SU-DHL-6 (cell line): ENCODE measurements around the gene NTMT1.

Source experiments
- H2AFZ ChIP-seq: fragments of 200-600 bp; sonication (generic); 2 replicates; pipeline ENCODE4 v1.6.1; 2014; ENCODE audit warnings: low read depth, mild to moderate bottlenecking, moderate library complexity, mixed read lengths, antibody characterized with exemption, low read length; ENCODE audit not compliant: severe bottlenecking
- H3F3A ChIP-seq: fragments of 200-600 bp; shearing (Covaris generic); 2 replicates; pipeline ENCODE4 v1.6.0; 2016; ENCODE audit warnings: antibody characterized with exemption, mild to moderate bottlenecking; ENCODE audit not compliant: insufficient read depth
- H3K27ac ChIP-seq: fragments of 200-600 bp; sonication (generic); 2 replicates; pipeline ENCODE4 v1.5.1; 2016; ENCODE audit warnings: low read depth, mild to moderate bottlenecking, low read length, moderate library complexity, mixed read lengths
- H3K27me3 ChIP-seq: fragments of 200-600 bp; sonication (generic), shearing (Covaris generic); 2 replicates; pipeline ENCODE4 v1.6.0; 2014; ENCODE audit warnings: mild to moderate bottlenecking, low read length
- H3K36me3 ChIP-seq: fragments of 200-600 bp; sonication (generic); 2 replicates; pipeline ENCODE4 v1.6.1; 2014; ENCODE audit warnings: mild to moderate bottlenecking, low read length, mixed read lengths
- H3K4me2 ChIP-seq: fragments of 300-600, 200-600 bp; shearing (Covaris generic), sonication (generic); 2 replicates; pipeline ENCODE4 v1.6.0; 2014; ENCODE audit warnings: low read length, low read depth, mild to moderate bottlenecking; ENCODE audit not compliant: poor library complexity, severe bottlenecking
- H3K4me3 ChIP-seq: fragments of 200-600 bp; sonication (generic); 2 replicates; pipeline ENCODE4 v1.5.1; 2014; ENCODE audit warnings: antibody characterized with exemption, low read length, mild to moderate bottlenecking, mixed read lengths; ENCODE audit not compliant: insufficient read depth, poor library complexity, severe bottlenecking
- H3K79me2 ChIP-seq: fragments of 200-600 bp; sonication (generic); 2 replicates; pipeline ENCODE4 v1.6.1; 2014; ENCODE audit warnings: mild to moderate bottlenecking, low read length, moderate library complexity; ENCODE audit not compliant: insufficient read depth
- H3K9ac ChIP-seq: fragments of 200-600 bp; sonication (generic); 2 replicates; pipeline ENCODE4 v1.7.0; 2014; ENCODE audit warnings: mild to moderate bottlenecking, low read length
- H3K9me2 ChIP-seq: fragments of 200-600 bp; sonication (generic); replicated peaks from 2 replicates; pipeline ENCODE4 v1.6.1; 2014; ENCODE audit warnings: low read length; ENCODE audit not compliant: insufficient read depth
- H3K9me3 ChIP-seq: fragments of 200-600 bp; sonication (generic); 2 replicates; pipeline ENCODE4 v1.6.1; 2014; ENCODE audit warnings: low read length, mixed read lengths; ENCODE audit not compliant: insufficient read depth
- H4K20me1 ChIP-seq: fragments of 200-600 bp; sonication (generic); 2 replicates; pipeline ENCODE4 v1.6.1; 2014; ENCODE audit warnings: low read depth, mild to moderate bottlenecking, antibody characterized with exemption, low read length, moderate library complexity, mixed read lengths
- CTCF ChIP-seq: fragments of 200-600 bp; sonication (generic); IDR thresholded peaks from one replicate; pipeline ENCODE4 v1.5.1; 2017; ENCODE audit warnings: antibody characterized with exemption, mild to moderate bottlenecking, low read length, moderate library complexity; ENCODE audit not compliant: insufficient read depth, poor library complexity, severe bottlenecking
- EZH2phosphoT487 ChIP-seq: fragments of 200-600 bp; sonication (generic), shearing (Covaris generic); conservative IDR thresholded peaks from 2 replicates; pipeline ENCODE4 v1.6.1; 2018; ENCODE audit warnings: mild to moderate bottlenecking, antibody characterized with exemption, low read length, moderate library complexity, mixed read lengths

Gene NTMT1

GRCh38 chr9:129672702-129673101 lies 46.7 kb downstream of the NTMT1 start:
- Histone ChIP-seq H3F3A (no peaks in the 10 kb centered on the region), H4K20me1 (no peaks in the 10 kb centered on the region), H2AFZ (no peak overlapping the region), H3K4me3 (no peak overlapping the region), H3K9ac (no peak overlapping the region), H3K9me3 (no peaks in the 10 kb centered on the region), H3K79me2 (no peaks in the 10 kb centered on the region), H3K36me3 (no peaks in the 10 kb centered on the region), H3K9me2 (no peaks in the 10 kb centered on the region), H3K27ac (no peak overlapping the region), H3K4me2 (no peak overlapping the region), H3K27me3 (no peaks in the 10 kb centered on the region)
- no peak for TF ChIP-seq EZH2phosphoT487
- no peak for TF ChIP-seq CTCF

GRCh38 chr9:129673602-129674001 lies 47.6 kb downstream of the NTMT1 start:
- no peak overlapping the region for H3K27ac ChIP-seq
- no peak overlapping the region for H3K4me3 ChIP-seq
- no peaks in the 10 kb centered on the region for H3K27me3 ChIP-seq
- no peak overlapping the region for H3K4me2 ChIP-seq
- no peak overlapping the region for H3K9ac ChIP-seq
- H3F3A ChIP-seq, result no peaks in the 10 kb centered on the region
- H3K9me2 ChIP-seq, result no peaks in the 10 kb centered on the region
- H3K9me3 ChIP-seq, result no peaks in the 10 kb centered on the region
- no peak overlapping the region for H2AFZ ChIP-seq
- TF ChIP-seq EZH2phosphoT487, result no peak
- no peak for TF ChIP-seq CTCF
- no peaks in the 10 kb centered on the region for H4K20me1 ChIP-seq
- no peaks in the 10 kb centered on the region for H3K79me2 ChIP-seq
- H3K36me3 ChIP-seq, result no peaks in the 10 kb centered on the region

- Histone ChIP-seq H3F3A (no peaks in the 10 kb centered on the region), H3K4me3 (no peak overlapping the region), H3K79me2 (no peaks in the 10 kb centered on the region), H2AFZ (no peak overlapping the region), H3K9me2 (no peaks in the 10 kb centered on the region), H3K9ac (no peak overlapping the region), H3K4me2 (no peak overlapping the region), H3K27me3 (no peaks in the 10 kb centered on the region), H3K27ac (no peak overlapping the region), H3K9me3 (no peaks in the 10 kb centered on the region), H4K20me1 (no peaks in the 10 kb centered on the region), H3K36me3 (no peaks in the 10 kb centered on the region)
- no peak for TF ChIP-seq EZH2phosphoT487
Measured at GRCh38 chr9:129674229-129674628, 48.3 kb downstream of the NTMT1 start.

- no peaks in the 10 kb centered on the region for H3K27me3 ChIP-seq
- no peaks in the 10 kb centered on the region for H3K9me3 ChIP-seq
- no peak overlapping the region for H3K27ac ChIP-seq
- H2AFZ ChIP-seq, result no peak overlapping the region
- H3K79me2 ChIP-seq, result no peaks in the 10 kb centered on the region
- no peak overlapping the region for H3K4me3 ChIP-seq
- H3K36me3 ChIP-seq, result no peaks in the 10 kb centered on the region
- no peaks in the 10 kb centered on the region for H4K20me1 ChIP-seq
- TF ChIP-seq EZH2phosphoT487 (no peak), CTCF (no peak)
- H3K9me2 ChIP-seq, result no peaks in the 10 kb centered on the region
- no peaks in the 10 kb centered on the region for H3F3A ChIP-seq
- no peak overlapping the region for H3K4me2 ChIP-seq
- no peak overlapping the region for H3K9ac ChIP-seq
Measured at GRCh38 chr9:129675620-129676019, 49.7 kb downstream of the NTMT1 start.
